Left forelimb (tissue), 1 donor: ENCODE results near the gene MACROD1.
"Not testable (repeated sequence)": the region's sequence is repeated elsewhere in the genome, so short reads cannot be mapped to it uniquely, and the experiment has no call there.

ENCODE experiments used
- DNase-seq: peaks from one replicate; pipeline ENCODE4 v3.0.0-alpha.2; 2018; ENCODE audit warnings: low spot score

Gene MACROD1

DNA sequence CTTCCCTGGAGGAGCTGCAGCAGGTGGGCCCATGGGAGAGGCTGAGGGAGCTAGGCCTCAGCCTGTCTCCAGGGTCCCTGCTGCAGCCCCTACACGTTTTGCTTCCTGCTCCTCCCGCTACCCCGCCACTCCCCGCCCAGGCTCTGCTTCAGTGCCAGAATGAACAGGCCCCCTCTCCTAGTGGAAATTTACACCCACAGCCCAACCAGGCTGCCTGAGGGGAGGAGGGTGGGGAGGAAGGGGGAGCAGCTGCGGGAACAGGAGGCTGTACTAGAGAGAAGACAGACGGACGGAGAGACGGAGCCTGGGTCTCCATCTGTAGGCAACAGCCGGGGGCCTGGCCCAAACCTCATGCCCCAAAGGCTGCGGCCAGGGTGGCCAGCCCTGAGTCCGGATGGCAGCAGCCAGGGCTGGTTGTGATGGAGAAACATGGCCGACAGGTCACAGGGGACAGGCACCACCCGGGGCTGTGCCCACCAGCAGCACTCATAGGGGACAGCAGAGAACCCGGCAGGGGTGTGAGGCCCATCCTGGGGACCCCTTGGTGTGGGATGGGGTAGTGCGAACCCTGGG, 109.6 kb downstream of the MACROD1 start:
- no peak for DNase-seq

GRCh38 chr11:64055077-64055476, 110.8 kb downstream of the MACROD1 start:
- DNase-seq: no peak

- no peak for DNase-seq
These were observed 112.2 kb downstream of the MACROD1 start for GRCh38 chr11:64053699-64054098.

DNA sequence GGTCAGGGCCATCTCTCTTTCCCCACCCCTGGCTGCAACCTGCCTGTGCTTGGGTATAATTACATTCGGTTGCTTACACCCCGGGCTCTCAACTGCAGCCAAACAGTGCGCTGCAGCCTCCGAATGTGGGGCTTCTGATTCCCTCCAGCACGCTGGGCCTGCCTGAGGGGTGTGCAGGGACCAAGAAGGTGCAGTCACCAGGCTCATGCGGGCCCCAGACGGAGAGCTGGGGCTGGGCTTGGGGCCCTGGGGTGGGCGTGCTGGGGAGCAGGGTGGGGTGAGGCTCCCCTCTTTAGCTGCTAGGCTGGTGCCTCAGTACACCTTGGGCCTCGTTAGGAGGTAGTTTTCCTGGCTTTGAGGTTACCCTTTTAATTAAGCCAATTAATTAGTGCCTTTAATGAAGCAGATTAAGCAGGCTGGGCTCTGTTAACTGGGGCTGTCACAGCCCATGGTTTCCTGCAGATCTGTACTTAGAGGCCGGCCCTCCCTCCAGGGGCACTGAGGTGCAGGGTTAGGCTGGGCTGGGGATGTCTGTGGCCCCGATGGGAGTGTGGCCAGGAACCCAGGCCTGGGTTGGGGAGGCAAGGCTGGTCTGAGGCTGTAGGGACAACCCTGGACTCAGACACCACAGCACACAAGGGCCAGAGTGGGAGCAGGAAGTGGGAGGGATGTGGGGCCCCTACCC, 112.8 kb downstream of the MACROD1 start:
- DNase-seq: no peak

DNA sequence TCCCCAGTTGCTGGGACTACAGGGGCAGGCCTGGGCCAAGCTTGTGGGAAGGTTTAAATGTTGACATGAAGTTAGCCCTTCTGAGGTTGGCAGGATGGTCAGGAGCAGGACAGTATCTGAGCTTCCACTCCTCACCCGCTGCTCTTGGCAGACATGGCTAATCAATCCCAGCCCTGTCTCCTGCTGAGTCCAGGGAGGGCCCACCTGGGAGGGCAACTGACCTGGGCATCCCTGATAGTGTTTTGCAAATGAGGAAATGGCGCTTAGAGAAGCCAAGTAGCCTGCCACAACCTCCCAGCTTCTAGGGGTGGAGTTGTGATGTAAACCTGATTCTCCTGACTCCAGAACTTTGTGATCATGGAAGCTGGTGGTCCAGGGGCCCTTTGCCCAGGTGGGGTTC, 113.5 kb downstream of the MACROD1 start:
- DNase-seq: no peak

DNA sequence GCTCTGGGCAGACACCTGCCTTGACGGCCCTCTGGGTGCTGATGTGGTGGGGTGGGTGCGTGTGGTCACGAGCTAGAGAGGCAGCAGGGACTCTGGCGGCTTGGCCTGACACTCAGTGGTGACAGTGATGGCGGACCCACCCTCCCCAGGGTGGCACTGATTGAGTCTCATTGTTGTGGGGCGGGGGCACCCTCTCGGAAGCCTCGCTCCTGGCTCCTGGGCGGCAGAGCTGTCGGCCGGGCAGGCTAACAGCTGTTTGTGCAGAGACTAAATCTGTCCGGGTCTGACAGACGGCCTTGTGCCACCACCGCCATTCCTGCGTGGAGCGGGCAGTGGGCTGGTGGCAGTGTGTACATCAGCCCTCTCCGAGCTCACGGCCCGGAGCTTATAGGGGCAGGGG, 114.6 kb downstream of the MACROD1 start:
- no peak for DNase-seq

DNA sequence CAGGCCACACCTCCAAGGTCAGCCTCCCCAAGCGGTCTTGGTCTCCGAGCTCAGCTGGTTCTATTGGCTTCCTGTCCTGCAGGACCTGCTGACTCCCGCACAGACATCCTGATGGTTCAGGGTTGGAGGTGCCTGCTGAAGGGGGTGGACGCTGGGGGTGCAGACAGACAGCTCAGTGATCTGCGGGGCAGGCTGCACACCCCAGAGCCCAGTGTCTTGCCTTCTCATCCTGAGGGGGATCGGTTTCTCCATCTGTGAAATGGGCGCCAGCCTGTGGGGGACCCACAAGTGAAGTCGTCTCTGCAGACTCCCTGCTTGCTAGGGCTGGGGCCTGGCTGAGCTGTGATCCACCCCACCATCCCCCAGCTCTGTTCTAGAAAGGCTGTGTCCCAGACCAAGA, 116.4 kb downstream of the MACROD1 start:
- DNase-seq: no peak

- DNase-seq: no peak
These were observed 117.7 kb downstream of the MACROD1 start for GRCh38 chr11:64048042-64048854.

DNA sequence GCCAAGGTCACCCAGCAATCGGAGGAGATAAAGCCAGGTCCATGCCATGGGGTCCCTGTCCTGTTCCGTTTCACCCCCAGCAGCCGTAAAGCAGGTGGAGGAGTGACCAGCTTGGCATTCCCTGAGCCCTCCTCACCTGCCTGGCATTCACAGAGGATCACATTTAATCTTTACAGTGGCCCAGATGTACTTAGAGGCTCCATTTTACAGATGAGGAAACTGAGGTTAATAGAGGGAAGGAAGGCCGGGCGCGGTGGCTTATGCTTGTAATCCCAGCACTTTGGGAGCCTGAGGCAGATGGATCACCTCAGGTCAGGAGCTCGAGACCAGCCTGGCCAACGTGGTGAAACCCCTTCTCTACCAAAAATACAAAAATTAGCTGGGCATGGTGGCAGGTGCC, 118.5 kb downstream of the MACROD1 start:
- not testable (repeated sequence) for DNase-seq

DNA sequence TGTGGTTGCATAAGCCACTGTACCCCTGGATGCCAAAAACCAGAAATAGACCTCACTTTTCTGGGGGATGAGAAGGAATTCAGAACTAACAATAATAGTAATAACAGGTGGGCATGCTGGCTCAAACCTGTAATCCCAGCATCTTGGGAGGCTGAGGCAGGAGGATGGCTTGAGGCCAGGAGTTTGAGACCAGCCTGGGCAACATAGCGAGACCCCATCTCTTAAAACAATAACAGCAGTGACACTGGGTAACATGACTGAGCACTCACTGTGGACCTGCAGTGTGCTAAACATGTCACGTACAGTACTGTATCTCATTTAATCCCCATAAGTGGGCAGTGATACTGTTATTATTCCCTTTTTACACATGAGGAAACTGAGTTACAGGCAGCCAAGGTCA, 120.2 kb downstream of the MACROD1 start:
- DNase-seq: no peak

DNA sequence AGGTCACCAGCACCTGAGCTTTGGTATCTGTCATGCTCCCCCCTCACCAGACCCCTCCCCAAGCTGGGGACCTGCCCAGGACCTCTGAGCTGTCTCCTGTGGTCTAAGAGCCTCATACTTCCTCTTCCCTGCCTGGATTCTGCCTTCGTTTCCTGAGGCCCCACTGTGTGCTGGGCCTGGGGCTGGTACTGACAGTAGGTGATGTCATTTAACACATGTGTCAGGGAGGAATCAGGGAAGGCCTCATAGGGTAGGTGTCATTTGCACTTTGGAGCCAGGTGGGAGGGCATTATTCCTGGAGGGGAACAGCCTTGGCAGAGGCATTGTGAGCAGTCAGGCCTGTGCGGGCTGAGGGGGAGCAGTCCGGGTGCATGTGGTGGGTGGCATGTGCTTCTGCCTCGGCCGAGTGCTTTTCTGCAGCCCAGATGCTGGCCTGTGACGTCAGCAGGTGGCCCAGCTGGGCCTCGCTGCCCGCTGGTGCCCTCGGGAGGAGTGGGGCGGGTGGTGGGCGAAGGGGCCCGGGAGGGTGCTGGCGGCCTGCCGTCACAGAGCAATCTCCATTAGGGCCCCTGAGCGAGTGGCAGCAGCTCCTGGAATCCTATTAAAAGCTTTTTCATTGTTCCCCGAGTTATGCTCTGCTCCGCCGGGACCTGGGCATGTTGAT, 121.1 kb downstream of the MACROD1 start:
- DNase-seq: no peak

DNA sequence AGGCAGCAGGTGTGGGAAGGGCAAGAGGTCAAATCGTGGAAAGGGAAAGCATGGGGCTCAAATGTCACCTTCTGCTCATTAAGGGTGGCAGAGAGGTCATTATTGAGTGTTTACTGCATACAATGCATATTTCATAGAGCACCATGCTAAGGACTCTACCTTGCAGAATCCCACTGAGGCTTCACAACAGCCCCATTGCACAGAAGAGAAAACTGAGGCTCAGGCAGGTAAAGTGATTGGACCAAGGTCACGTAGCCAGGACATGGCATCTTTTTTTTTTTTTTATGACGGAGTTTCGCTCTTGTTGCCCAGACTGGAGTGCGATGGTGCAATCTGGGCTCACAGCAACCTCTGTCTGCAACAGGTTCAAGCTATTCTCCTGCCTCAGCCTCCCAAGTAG, 122.4 kb downstream of the MACROD1 start:
- no peak for DNase-seq

DNA sequence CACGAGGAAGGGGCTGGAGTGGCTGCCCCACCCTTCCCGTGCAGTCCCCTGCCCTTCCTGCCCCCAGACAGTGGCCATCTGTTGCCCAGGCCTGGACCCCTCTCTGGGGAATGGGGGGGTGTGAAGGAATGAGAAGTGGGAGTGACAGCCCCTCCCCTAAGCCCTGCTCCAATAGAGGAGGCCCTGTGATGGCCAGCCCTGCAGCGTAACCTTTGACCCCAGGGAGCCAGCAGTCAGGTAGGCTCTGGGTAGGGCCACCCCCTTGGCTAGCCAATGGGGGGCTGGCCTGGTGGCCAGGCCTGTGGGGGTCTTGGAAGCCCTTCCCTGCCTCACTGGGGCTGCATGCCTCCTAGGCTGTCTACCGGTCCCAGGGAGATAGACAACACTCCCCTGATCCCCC, 123.6 kb downstream of the MACROD1 start:
- DNase-seq: no peak

DNA sequence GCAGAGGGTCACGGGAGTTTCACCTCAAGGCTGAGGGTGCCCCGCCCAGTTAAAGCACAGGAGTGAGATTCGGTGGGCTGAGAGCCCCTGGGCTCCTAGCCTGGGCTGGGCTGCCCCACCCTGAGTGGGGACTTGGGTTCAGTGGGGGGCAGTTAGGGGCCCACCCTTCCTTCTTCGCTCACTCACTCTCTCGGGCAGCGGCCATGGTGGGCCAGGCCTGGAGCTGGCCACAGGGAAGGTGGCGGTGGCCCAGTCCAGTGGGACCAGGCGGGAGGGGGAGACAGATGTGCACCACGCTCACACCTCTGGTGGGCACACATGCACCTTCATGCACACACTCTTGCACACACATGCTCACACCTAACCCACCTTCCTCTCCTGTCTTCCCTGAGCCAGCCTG, 124.1 kb downstream of the MACROD1 start:
- no peak for DNase-seq

DNA sequence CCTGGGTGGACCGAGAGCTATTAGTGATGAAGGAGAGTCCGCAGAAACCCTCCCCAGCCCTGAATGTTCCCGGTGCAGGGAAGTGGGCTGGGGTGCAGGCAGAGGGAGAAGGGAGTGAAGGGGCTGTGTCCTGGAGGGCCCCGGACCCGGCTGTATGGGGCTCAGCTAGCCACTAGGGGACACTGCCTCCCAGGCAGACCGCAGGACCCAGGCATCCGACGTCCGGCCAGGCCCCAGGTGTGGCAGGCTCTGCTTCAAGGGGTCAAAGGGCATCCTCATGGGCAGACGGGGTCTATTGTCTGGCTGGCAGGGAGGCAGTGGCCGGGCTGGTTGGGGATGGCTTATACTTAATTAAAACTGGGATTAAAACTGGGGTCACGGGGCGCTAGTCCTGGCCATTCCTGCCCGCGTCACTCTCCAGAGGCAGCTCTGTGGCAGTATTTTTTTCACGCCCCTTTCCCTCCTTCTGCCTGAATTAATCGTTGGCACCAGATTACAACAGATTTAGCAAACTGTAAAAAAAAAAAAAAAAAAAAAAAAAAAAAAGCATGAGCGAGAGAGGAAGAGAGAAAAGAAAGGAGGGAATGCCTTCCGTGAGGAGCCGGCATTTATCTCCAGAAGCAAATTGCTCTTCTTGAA, 125.1 kb downstream of the MACROD1 start:
- DNase-seq: no peak

DNA sequence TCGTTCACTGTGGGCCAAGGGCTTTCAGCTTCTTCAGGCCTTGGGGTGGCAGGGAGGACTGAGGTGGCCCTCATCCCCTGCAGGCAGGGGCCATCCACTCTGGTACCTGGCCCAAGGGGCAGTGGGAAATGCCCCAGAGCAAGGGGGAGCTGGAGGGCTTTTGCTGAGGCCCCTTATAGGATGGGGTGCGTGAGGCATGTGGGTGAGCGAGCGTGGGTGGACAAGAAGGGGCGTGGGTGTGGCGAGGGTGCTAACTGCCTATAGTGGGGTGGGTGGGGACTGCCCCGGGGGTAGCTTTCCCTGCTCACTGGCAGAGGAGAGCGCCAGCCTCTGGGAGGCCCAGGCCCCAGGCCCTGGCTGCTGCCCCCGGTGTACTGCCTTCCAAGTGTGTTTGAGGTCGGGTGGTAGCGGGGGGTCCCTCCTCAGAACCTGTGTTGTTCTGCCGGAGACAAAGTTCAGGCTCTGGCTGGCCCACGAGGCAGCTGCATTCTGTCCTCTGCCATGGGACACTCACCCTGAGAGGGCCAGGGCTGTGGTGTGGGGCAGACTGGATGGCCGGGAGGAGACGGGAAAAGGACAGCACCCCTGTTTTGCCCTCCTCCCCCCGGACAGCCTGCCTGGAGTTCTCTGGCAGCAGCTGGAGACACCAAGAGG, 126.8 kb downstream of the MACROD1 start:
- DNase-seq: no peak

DNA sequence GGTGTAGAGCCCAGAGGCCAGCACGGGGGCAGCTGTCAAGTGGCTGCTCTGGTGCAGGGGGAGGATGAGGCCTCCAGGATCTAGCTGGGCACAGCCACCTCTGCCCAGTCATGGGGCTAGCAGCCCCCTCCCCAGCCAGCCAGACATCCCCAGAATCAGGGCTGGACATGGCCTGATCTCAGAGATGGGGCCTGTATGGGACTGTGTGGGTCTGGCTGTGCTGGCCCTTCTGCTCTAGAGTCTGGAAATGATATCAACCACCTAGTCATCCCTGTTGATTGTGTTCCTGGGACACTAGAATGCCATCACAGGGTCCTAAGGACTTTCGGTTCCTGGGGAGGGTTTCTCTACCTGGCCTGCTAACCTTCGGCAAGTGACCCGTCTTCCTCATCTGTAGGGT, 127.4 kb downstream of the MACROD1 start:
- no peak for DNase-seq

DNA sequence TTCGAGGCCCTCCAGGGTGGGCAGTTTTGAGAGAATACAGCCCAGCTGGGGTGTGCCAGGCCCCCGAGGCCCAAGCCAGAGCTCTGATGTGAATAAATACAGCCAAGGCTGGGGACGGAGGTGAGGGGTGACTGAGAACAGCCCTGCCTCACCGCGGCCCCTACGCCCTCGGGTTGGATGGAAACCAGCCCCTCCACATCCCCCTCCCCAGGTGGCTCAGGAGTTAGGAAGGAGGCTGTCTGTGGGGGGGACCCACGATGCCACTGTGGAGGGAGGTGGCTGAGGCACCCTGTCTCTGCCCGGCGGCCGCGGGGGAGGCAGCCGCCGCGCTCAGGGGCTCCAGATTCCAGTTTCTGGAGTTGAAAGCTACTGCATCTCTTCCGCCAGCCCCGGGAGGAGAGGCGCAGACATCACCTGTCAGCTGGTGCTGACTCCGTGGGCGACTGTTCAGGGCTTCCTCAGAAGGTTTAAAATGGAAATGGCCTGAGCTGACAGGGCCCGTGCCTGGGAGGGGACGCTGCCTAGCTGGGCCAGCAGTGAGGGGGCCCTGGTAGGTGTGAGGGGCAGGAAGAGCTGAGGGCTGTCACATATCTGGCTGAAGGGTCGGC, 128.8 kb downstream of the MACROD1 start:
- DNase-seq: no peak

- no peak for DNase-seq
These were observed 129.6 kb downstream of the MACROD1 start for GRCh38 chr11:64036087-64037026.

- no peak for DNase-seq
These were observed 130.3 kb downstream of the MACROD1 start, which contains the start of gene FLRT1 for GRCh38 chr11:64035576-64035975. FLRT1 (plus strand) TSS chr11:64035931; CDS start chr11:64116268, 80,337 bp downstream.
